ENCODE data around the gene SIAH3.

Gene SIAH3

DNA sequence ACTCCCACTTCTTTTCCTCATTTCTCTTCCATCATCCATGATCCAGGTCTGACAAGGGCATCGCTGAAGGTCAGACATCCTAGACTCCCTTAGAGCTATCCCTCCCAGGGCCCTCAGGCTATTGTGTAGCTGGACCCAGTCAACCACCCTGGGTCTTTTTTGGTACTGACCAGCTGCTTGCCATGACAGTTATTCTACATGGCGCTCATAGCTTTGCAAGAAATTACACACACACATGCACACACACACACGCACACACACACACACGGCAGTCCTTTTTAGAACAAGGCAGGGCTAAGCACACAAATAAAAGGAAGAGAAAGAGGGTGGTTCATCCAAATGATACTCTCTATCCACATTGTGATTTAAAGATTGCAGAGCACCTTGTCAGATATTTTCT is 18.3 kb downstream of the SIAH3 start:
- no peaks in the 10 kb centered on the region for H4K20me1 ChIP-seq (ENCODE audit: insufficient read depth)
- H3K36me3 ChIP-seq (ENCODE audit: insufficient read depth): no peaks in the 10 kb centered on the region
- TF ChIP-seq, protein P1, sequence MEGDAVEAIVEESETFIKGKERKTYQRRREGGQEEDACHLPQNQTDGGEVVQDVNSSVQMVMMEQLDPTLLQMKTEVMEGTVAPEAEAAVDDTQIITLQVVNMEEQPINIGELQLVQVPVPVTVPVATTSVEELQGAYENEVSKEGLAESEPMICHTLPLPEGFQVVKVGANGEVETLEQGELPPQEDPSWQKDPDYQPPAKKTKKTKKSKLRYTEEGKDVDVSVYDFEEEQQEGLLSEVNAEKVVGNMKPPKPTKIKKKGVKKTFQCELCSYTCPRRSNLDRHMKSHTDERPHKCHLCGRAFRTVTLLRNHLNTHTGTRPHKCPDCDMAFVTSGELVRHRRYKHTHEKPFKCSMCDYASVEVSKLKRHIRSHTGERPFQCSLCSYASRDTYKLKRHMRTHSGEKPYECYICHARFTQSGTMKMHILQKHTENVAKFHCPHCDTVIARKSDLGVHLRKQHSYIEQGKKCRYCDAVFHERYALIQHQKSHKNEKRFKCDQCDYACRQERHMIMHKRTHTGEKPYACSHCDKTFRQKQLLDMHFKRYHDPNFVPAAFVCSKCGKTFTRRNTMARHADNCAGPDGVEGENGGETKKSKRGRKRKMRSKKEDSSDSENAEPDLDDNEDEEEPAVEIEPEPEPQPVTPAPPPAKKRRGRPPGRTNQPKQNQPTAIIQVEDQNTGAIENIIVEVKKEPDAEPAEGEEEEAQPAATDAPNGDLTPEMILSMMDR (conservative IDR thresholded peaks at IDR 0.05; ENCODE audit: low read depth, low read length): no peak
- H3K4me2 ChIP-seq: no peak overlapping the region
- no peak overlapping the region for H3K4me3 ChIP-seq (IDR thresholded peaks at IDR 0.05; ENCODE audit: insufficient read depth, low read depth, low read length)
- no peak overlapping the region for H3K9ac ChIP-seq
- H3K27me3 ChIP-seq (ENCODE audit: insufficient read depth, low read depth): no peaks in the 10 kb centered on the region
- H3K4me1 ChIP-seq (ENCODE audit: low read depth, poor library complexity, severe bottlenecking): peaks cover 34% of the 10 kb centered on the region
- H2AFZ ChIP-seq (ENCODE audit: low read depth): no peak overlapping the region
- H3K27ac ChIP-seq: no peak overlapping the region
- no peaks in the 10 kb centered on the region for H3K79me2 ChIP-seq (ENCODE audit: insufficient read depth, low read depth)

DNA sequence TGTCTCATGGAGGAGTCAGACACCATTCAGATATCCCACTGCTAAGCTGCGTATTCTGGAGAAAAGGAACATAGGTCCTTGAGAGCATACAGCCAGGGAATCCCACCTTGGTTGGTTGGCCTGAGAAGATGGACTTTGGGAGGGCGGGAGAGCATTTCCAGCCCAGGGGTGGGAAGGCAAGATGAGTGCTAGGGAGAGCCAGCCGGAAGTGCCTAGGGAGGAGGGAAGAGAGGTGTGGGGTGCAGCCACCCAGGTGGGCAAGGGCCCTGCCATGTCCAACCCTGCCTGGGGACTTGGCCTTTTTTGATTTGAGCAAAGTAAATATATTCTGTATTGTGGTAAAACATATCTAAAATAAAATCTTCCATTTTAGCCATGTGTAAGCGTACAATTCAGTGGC is 19.7 kb downstream of the SIAH3 start:
- Histone ChIP-seq H3K9ac (no peak overlapping the region), H3K79me2 (ENCODE audit: insufficient read depth, low read depth) (no peaks in the 10 kb centered on the region), H3K4me1 (ENCODE audit: low read depth, poor library complexity, severe bottlenecking) (peaks cover 48% of the 10 kb centered on the region), H2AFZ (ENCODE audit: low read depth) (no peak overlapping the region), H3K27me3 (ENCODE audit: insufficient read depth, low read depth) (no peaks in the 10 kb centered on the region), H3K36me3 (ENCODE audit: insufficient read depth) (no peaks in the 10 kb centered on the region), H4K20me1 (ENCODE audit: insufficient read depth) (no peaks in the 10 kb centered on the region), H3K27ac (no peak overlapping the region), H3K4me2 (no peak overlapping the region), H3K4me3 (IDR thresholded peaks at IDR 0.05; ENCODE audit: insufficient read depth, low read depth, low read length) (no peak overlapping the region)
- TF ChIP-seq, protein P1 (conservative IDR thresholded peaks at IDR 0.05; ENCODE audit: low read depth, low read length): no peak

DNA sequence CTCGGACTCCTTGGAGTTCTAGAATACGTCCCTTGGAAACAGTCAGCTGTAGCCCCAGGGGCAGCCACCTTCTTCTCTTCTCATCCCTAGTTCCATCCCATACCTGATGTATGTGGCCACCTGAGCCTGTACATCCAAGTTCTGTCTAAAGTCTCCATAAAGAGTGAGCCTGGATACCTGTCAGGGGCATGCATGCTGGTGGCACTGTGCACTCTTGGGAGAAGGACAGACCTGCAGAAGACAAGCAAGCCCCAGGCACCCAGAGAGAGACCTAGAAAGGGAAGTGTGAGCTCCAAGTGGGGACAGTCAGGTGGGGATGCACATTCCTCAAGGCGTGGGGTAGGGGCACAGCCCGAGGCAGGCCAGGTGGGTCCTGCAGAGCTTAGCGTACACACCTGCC is 21.4 kb downstream of the SIAH3 start:
- Histone ChIP-seq H3K4me3 (IDR thresholded peaks at IDR 0.05; ENCODE audit: insufficient read depth, low read depth, low read length) (no peak overlapping the region), H3K79me2 (ENCODE audit: insufficient read depth, low read depth) (no peaks in the 10 kb centered on the region), H3K4me2 (no peak overlapping the region), H3K4me1 (ENCODE audit: low read depth, poor library complexity, severe bottlenecking) (peaks cover 56% of the 10 kb centered on the region), H2AFZ (ENCODE audit: low read depth) (no peak overlapping the region), H3K27me3 (ENCODE audit: insufficient read depth, low read depth) (no peaks in the 10 kb centered on the region), H3K36me3 (ENCODE audit: insufficient read depth) (no peaks in the 10 kb centered on the region), H3K9ac (no peak overlapping the region), H4K20me1 (ENCODE audit: insufficient read depth) (no peaks in the 10 kb centered on the region), H3K27ac (no peak overlapping the region)
- TF ChIP-seq, protein P1 (conservative IDR thresholded peaks at IDR 0.05; ENCODE audit: low read depth, low read length): no peak

DNA sequence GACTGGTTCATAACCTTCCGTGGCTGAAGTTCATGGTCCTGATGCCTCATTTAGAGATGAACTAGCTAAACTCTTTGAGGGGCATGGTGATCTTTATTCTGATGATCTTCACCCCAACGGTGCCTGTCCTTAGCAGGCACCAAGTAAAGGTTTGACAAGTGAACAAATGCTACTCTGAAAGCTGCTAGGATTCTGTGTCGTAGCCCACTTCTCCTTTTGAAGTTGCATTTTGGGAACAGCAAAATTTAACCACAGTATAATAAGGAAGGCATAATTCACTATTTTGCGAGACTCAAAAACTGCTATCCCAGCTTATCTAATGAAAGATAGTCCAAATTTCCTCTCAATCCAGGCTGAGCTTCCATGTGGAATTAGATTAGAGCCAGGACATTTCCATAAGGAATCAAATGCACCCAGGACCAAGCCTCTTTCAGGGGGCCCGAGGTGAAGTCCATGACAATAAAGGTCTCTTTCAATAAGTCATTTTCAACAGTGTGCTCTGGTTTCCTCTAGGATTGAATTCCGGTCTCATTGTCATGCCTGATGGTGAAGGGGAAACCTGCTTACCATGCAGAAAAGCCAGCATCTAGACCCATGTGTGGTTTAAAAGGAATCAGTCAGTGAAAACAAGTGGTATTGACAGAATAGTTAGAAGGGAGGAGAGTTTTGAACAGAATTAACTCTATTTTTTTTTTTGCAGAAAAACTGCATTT is 23.1 kb downstream of the SIAH3 start:
- Histone ChIP-seq H3K27me3 (ENCODE audit: insufficient read depth, low read depth) (no peaks in the 10 kb centered on the region), H4K20me1 (ENCODE audit: insufficient read depth) (no peaks in the 10 kb centered on the region), H3K27ac (peak overlapping the region; percentile 80), H2AFZ (ENCODE audit: low read depth) (no peak overlapping the region), H3K36me3 (ENCODE audit: insufficient read depth) (no peaks in the 10 kb centered on the region), H3K9ac (no peak overlapping the region), H3K4me3 (IDR thresholded peaks at IDR 0.05; ENCODE audit: insufficient read depth, low read depth, low read length) (no peak overlapping the region), H3K4me2 (peak overlapping the region; percentile 52), H3K79me2 (ENCODE audit: insufficient read depth, low read depth) (no peaks in the 10 kb centered on the region), H3K4me1 (ENCODE audit: low read depth, poor library complexity, severe bottlenecking) (peaks cover 68% of the 10 kb centered on the region)
- TF ChIP-seq, protein P1 (conservative IDR thresholded peaks at IDR 0.05; ENCODE audit: low read depth, low read length): no peak
